Testis (tissue), 2 donors: ENCODE measurements around the gene NEO1.

Experiments
- POLR2A ChIP-seq: fragments of 450-650 bp; IDR thresholded peaks from one replicate; pipeline ENCODE4 v1.6.1; 2017; ENCODE audit warnings: antibody characterized with exemption, mild to moderate bottlenecking, moderate library complexity
- TF ChIP-seq, protein P1 (sequence below), 3 experiments: fragments of 450-650 bp in 2 of 3; fragments of 200-600 bp in 1 of 3; sonication (generic) in 1 of 3; IDR thresholded peaks; one replicate each; pipeline ENCODE4 v1.5.1; 2016 to 2019; ENCODE audit warnings: antibody characterized with exemption in 3 of 3, mild to moderate bottlenecking in 2 of 3, moderate library complexity in 1 of 3

DNA sequence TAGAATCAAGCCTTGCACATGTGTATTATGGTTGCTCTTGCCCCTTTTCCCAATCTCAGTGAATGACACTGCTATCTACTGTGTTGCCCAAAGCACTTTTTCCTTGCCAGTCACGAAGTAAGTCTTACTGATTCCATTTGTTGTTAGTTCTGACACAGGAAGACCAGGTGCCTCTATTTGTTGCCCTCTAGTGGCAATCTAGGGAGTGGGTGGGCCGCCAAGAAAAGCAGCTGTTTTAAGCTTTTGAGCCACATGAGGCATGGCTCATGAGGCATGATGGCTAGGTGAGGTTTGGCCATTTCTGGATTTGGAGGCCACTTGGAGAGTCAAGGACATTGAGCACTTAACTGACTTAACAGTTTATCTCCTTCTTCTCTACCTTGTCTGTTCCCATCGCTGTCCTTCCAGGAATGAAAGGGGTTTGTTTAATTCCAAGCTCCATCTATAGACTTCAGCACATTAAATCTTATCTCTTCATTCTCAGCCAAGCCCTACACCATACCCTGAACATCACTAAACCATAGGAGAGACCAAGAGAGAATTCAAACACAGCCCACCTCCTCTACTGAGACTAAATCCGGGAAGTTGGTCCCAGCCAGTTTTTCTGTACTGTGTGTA is 213.4 kb downstream of the NEO1 start:
- TF ChIP-seq, protein P1, sequence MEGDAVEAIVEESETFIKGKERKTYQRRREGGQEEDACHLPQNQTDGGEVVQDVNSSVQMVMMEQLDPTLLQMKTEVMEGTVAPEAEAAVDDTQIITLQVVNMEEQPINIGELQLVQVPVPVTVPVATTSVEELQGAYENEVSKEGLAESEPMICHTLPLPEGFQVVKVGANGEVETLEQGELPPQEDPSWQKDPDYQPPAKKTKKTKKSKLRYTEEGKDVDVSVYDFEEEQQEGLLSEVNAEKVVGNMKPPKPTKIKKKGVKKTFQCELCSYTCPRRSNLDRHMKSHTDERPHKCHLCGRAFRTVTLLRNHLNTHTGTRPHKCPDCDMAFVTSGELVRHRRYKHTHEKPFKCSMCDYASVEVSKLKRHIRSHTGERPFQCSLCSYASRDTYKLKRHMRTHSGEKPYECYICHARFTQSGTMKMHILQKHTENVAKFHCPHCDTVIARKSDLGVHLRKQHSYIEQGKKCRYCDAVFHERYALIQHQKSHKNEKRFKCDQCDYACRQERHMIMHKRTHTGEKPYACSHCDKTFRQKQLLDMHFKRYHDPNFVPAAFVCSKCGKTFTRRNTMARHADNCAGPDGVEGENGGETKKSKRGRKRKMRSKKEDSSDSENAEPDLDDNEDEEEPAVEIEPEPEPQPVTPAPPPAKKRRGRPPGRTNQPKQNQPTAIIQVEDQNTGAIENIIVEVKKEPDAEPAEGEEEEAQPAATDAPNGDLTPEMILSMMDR (IDR thresholded peaks at IDR 0.05): peak in 2 of 3 experiments; percentile 16 to 53
- TF ChIP-seq POLR2A: no peak
